Liver (tissue), 9 donors: ENCODE results near the gene FIG4. TPM values are rescaled to one million over a fixed set of nuclear protein-coding genes. Genes with fewer than 3 reads are reported as not detected.

Experiments
- DNase-seq: peaks from one replicate; pipeline ENCODE4 v3.0.0-alpha.2; 2017; ENCODE audit warnings: low spot score
- H3K27ac ChIP-seq, 2 donors: one replicate each; pipeline ENCODE4 v1.7.0; 2013; ENCODE audit warnings: inconsistent platforms in 2 of 2, low read length in 2 of 2, control low read depth in 1 of 2, low read depth in 1 of 2, mild to moderate bottlenecking in 1 of 2
- H3K27me3 ChIP-seq, 4 donors: one replicate each; pipeline versions ENCODE4 v1.6.1 to v1.7.0; 2013; ENCODE audit warnings: low read length in 3 of 4, inconsistent platforms in 1 of 4, mild to moderate bottlenecking in 1 of 4, moderate library complexity in 1 of 4; ENCODE audit not compliant: control insufficient read depth in 4 of 4, insufficient read depth in 4 of 4
- H3K36me3 ChIP-seq, 4 donors: one replicate each; pipeline versions ENCODE4 v1.6.1 to v1.7.0; 2013; ENCODE audit warnings: low read length in 3 of 4, mild to moderate bottlenecking in 3 of 4, low read depth in 1 of 4, moderate library complexity in 1 of 4; ENCODE audit not compliant: control insufficient read depth in 4 of 4, insufficient read depth in 3 of 4
- H3K4me1 ChIP-seq, 4 donors: one replicate each; pipeline versions ENCODE4 v1.6.1 to v1.7.0; 2013; ENCODE audit warnings: low read length in 3 of 4, mild to moderate bottlenecking in 3 of 4, moderate library complexity in 1 of 4; ENCODE audit not compliant: control insufficient read depth in 4 of 4, insufficient read depth in 4 of 4
- H3K4me3 ChIP-seq, 3 donors: one replicate each; pipeline versions ENCODE4 v1.6.1 to v1.7.0; 2013; ENCODE audit warnings: low read length in 3 of 3, control low read depth in 1 of 3, low read depth in 1 of 3, mild to moderate bottlenecking in 1 of 3
- H3K9ac ChIP-seq, 2 donors: one replicate each; pipeline ENCODE4 v1.7.0; 2013; ENCODE audit warnings: low read length in 2 of 2, mild to moderate bottlenecking in 2 of 2, moderate library complexity in 2 of 2, control low read depth in 1 of 2, low read depth in 1 of 2
- H3K9me3 ChIP-seq, 4 donors: one replicate each; pipeline versions ENCODE4 v1.6.1 to v1.7.0; 2013; ENCODE audit warnings: low read length in 3 of 4; ENCODE audit not compliant: control insufficient read depth in 4 of 4
- EGR1 ChIP-seq, 2 donors: IDR thresholded peaks; 2 replicates each; pipeline ENCODE4 v1.6.1; 2016 to 2018; ENCODE audit warnings: antibody characterized with exemption in 2 of 2, low read depth in 2 of 2
- FOXA1 ChIP-seq: IDR thresholded peaks from 2 replicates; pipeline ENCODE4 v1.6.1; 2016; ENCODE audit warnings: antibody characterized with exemption
- GABPA ChIP-seq, 2 donors: IDR thresholded peaks in 1 of 2; conservative IDR thresholded peaks in 1 of 2; 2 replicates each; pipeline ENCODE4 v1.6.1; 2016; ENCODE audit warnings: antibody characterized with exemption in 2 of 2, mild to moderate bottlenecking in 1 of 2, moderate library complexity in 1 of 2
- HNF4A ChIP-seq, 2 donors: conservative IDR thresholded peaks; 2 replicates each; pipeline ENCODE4 v1.6.1; 2016; ENCODE audit warnings: antibody characterized with exemption in 2 of 2, mild to moderate bottlenecking in 2 of 2
- JUND ChIP-seq, 2 donors: IDR thresholded peaks; 2 replicates each; pipeline ENCODE4 v1.6.1; 2016; ENCODE audit warnings: antibody characterized with exemption in 2 of 2
- NR2F2 ChIP-seq: IDR thresholded peaks from 2 replicates; pipeline ENCODE4 v1.6.1; 2016; ENCODE audit warnings: antibody characterized with exemption
- RAD21 ChIP-seq, 2 donors: IDR thresholded peaks; 2 replicates each; pipeline ENCODE4 v1.6.1; 2016; ENCODE audit warnings: antibody characterized with exemption in 2 of 2, mild to moderate bottlenecking in 2 of 2
- SP1 ChIP-seq: IDR thresholded peaks from 2 replicates; pipeline ENCODE4 v1.6.1; 2018; ENCODE audit warnings: antibody characterized with exemption, mild to moderate bottlenecking
- TAF1 ChIP-seq: conservative IDR thresholded peaks from 2 replicates; pipeline ENCODE4 v1.6.1; 2016; ENCODE audit warnings: antibody characterized with exemption, mild to moderate bottlenecking
- YY1 ChIP-seq: IDR thresholded peaks from 2 replicates; pipeline ENCODE4 v1.6.1; 2016; ENCODE audit warnings: antibody characterized with exemption, mild to moderate bottlenecking
- WGBS: extraction: QIAGEN DNeasy Blood & Tissue Kit; methylation state at CpG from one replicate; pipeline ENCODE4 v1.1.7; 2013; 5-methylcytosine and 5-hydroxymethylcytosine counted together
- polyA plus RNA-seq, 2 donors: library from polyadenylated mRNA; stranded (reverse) in 1 of 2; unstranded in 1 of 2; fragments of 200-250 nt in 1 of 2; fragments of >200 nt in 1 of 2; fragmentation: Nextera tagmentation in 1 of 2; extraction: Ambion mirVana in 1 of 2; gene quantifications; one replicate each; pipeline versions ENCODE4 v1.2.1 to v1.2.3, GENCODE V29; 2013 to 2015
- total RNA-seq, 2 donors: library from RNA; depleted of rRNA; stranded (reverse); fragments of >200 nt; gene quantifications; one replicate each; pipeline ENCODE4 v1.2.3, GENCODE V29; 2014
- TF ChIP-seq, protein P1 (sequence below): fragments of 150-350 bp; IDR thresholded peaks from 2 replicates; pipeline ENCODE4 v1.5.1; 2017; ENCODE audit warnings: improper control_type of control experiment, low read depth, low read length; ENCODE audit not compliant: missing input control
- TF ChIP-seq, protein P2 (sequence below): IDR thresholded peaks from 2 replicates; pipeline ENCODE4 v1.6.1; 2016; ENCODE audit warnings: antibody characterized with exemption
- TF ChIP-seq, protein P3 (sequence below): IDR thresholded peaks from 2 replicates; pipeline ENCODE4 v1.6.1; 2016; ENCODE audit warnings: antibody characterized with exemption, mild to moderate bottlenecking
- TF ChIP-seq, protein P4 (sequence below): IDR thresholded peaks from 2 replicates; pipeline ENCODE4 v1.6.1; 2016; ENCODE audit warnings: antibody characterized with exemption
- donor health status: healthy.
- donor health status: healthy.
- donor health status: healthy.
- donor health status: healthy.
- donor health status: healthy.

The FIG4 gene
- total and polyA plus RNA-seq, 4 donors, result 3.4 to 8.7 (median 4.6) TPM

DNA sequence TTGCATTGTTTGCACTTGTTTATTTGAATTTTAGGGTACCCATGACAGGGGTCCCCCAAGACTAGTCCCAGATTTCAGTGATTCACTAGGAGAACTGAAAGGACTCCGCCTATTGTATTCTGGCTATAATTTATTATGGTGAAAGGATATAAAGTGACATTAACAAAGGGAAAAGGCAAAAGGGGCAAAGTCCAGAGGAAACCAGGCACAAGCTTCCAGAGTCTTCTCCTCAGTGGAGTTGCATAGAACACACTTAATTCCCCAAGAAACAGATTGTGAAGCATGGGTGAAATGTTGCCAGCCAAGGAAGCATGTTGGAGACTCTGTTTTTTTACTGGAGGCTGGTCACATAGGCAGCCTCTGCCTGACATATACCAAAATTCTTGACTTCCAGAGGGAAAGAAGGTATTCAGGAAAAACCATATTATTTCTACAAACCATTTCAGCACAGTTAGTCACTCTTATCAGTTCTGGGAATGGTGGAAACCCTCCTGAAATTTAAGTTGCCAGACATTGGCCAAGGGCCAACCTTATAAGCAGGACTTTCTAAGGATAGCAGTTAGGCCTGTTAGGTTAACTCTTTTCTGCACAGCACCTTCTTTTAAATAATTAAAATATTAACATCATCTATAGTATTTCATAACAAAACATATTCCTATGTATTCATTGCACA is 71.8 kb downstream of the FIG4 start:
- no peak for DNase-seq
- 42% methylated on average over 1 of the region's 1 CpG for WGBS
- H3K4me3 ChIP-seq, result no peak overlapping the region
- H3K36me3 ChIP-seq, result peaks cover 0 to 4% (median under 1%) of the 10 kb centered on the region in 4 donors
- H3K27me3 ChIP-seq, result no peaks in the 10 kb centered on the region
- TF ChIP-seq FOXA1, result no peak
- TF ChIP-seq TAF1, result no peak
- TF ChIP-seq, protein P1, sequence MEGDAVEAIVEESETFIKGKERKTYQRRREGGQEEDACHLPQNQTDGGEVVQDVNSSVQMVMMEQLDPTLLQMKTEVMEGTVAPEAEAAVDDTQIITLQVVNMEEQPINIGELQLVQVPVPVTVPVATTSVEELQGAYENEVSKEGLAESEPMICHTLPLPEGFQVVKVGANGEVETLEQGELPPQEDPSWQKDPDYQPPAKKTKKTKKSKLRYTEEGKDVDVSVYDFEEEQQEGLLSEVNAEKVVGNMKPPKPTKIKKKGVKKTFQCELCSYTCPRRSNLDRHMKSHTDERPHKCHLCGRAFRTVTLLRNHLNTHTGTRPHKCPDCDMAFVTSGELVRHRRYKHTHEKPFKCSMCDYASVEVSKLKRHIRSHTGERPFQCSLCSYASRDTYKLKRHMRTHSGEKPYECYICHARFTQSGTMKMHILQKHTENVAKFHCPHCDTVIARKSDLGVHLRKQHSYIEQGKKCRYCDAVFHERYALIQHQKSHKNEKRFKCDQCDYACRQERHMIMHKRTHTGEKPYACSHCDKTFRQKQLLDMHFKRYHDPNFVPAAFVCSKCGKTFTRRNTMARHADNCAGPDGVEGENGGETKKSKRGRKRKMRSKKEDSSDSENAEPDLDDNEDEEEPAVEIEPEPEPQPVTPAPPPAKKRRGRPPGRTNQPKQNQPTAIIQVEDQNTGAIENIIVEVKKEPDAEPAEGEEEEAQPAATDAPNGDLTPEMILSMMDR, result no peak
- no peak for TF ChIP-seq EGR1 (IDR thresholded peaks at IDR 0.05; ENCODE audit: low read depth in 2 of 2)
- TF ChIP-seq, protein P2, sequence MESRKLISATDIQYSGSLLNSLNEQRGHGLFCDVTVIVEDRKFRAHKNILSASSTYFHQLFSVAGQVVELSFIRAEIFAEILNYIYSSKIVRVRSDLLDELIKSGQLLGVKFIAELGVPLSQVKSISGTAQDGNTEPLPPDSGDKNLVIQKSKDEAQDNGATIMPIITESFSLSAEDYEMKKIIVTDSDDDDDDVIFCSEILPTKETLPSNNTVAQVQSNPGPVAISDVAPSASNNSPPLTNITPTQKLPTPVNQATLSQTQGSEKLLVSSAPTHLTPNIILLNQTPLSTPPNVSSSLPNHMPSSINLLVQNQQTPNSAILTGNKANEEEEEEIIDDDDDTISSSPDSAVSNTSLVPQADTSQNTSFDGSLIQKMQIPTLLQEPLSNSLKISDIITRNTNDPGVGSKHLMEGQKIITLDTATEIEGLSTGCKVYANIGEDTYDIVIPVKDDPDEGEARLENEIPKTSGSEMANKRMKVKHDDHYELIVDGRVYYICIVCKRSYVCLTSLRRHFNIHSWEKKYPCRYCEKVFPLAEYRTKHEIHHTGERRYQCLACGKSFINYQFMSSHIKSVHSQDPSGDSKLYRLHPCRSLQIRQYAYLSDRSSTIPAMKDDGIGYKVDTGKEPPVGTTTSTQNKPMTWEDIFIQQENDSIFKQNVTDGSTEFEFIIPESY, result no peak
- TF ChIP-seq HNF4A (conservative IDR thresholded peaks at IDR 0.05), result peak; percentile 43 to 58
- no peak for TF ChIP-seq RAD21 (IDR thresholded peaks at IDR 0.05)
- TF ChIP-seq YY1, result no peak
- TF ChIP-seq, protein P3, sequence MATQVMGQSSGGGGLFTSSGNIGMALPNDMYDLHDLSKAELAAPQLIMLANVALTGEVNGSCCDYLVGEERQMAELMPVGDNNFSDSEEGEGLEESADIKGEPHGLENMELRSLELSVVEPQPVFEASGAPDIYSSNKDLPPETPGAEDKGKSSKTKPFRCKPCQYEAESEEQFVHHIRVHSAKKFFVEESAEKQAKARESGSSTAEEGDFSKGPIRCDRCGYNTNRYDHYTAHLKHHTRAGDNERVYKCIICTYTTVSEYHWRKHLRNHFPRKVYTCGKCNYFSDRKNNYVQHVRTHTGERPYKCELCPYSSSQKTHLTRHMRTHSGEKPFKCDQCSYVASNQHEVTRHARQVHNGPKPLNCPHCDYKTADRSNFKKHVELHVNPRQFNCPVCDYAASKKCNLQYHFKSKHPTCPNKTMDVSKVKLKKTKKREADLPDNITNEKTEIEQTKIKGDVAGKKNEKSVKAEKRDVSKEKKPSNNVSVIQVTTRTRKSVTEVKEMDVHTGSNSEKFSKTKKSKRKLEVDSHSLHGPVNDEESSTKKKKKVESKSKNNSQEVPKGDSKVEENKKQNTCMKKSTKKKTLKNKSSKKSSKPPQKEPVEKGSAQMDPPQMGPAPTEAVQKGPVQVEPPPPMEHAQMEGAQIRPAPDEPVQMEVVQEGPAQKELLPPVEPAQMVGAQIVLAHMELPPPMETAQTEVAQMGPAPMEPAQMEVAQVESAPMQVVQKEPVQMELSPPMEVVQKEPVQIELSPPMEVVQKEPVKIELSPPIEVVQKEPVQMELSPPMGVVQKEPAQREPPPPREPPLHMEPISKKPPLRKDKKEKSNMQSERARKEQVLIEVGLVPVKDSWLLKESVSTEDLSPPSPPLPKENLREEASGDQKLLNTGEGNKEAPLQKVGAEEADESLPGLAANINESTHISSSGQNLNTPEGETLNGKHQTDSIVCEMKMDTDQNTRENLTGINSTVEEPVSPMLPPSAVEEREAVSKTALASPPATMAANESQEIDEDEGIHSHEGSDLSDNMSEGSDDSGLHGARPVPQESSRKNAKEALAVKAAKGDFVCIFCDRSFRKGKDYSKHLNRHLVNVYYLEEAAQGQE, result no peak
- H3K9me3 ChIP-seq, result no peaks in the 10 kb centered on the region
- H3K9ac ChIP-seq, result no peak overlapping the region
- no peaks in the 10 kb centered on the region for H3K4me1 ChIP-seq
- no peak overlapping the region for H3K27ac ChIP-seq

GRCh38 chr6:109766167-109766566 is 75.1 kb downstream of the FIG4 start:
- WGBS, result 98% methylated on average over 3 of the region's 3 CpGs
- Histone ChIP-seq H3K4me3 (no peak overlapping the region), H3K36me3 (peaks cover 0 to 6% (median 2%) of the 10 kb centered on the region in 4 donors)
- TF ChIP-seq TAF1, result no peak
- TF ChIP-seq, protein P3, result no peak
- no peak for TF ChIP-seq JUND (IDR thresholded peaks at IDR 0.05)
- TF ChIP-seq HNF4A (conservative IDR thresholded peaks at IDR 0.05), result no peak
- no peak for TF ChIP-seq EGR1 (IDR thresholded peaks at IDR 0.05; ENCODE audit: low read depth in 2 of 2)
- no peak for TF ChIP-seq SP1
- TF ChIP-seq, protein P1, result no peak
- no peak for TF ChIP-seq NR2F2
- TF ChIP-seq, protein P4, sequence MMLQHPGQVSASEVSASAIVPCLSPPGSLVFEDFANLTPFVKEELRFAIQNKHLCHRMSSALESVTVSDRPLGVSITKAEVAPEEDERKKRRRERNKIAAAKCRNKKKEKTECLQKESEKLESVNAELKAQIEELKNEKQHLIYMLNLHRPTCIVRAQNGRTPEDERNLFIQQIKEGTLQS, result no peak
- no peak for TF ChIP-seq RAD21 (IDR thresholded peaks at IDR 0.05)
- TF ChIP-seq, protein P2, result no peak
- TF ChIP-seq GABPA (IDR thresholded peaks at IDR 0.05 in 1 of 2, conservative IDR thresholded peaks at IDR 0.05 in 1 of 2), result no peak

More at GRCh38 chr6:109766167-109766566, 75.1 kb downstream of the FIG4 start:
- Histone ChIP-seq H3K9me3 (no peaks in the 10 kb centered on the region), H3K4me1 (no peaks in the 10 kb centered on the region), H3K27me3 (no peaks in the 10 kb centered on the region), H3K27ac (no peak overlapping the region), H3K9ac (no peak overlapping the region)
- no peak for DNase-seq
